A549 (cell line): Measurements from ENCODE around the gene ASB2. TPM values are rescaled to one million over a fixed set of nuclear protein-coding genes. Genes with fewer than 3 reads are reported as not detected.

Experiments
- ATAC-seq, 2 experiments: fragments of 200-7000 bp in 1 of 2; fragments of >200 bp in 1 of 2; cut with Nextera tagmentation in 1 of 2; cut with Tn5 transposase in 1 of 2; 3 replicates each; pipeline versions ENCODE4 v1.8.0 to v1.9.1; 2018 to 2020; ENCODE audit warnings: mild to moderate bottlenecking in 1 of 2, moderate library complexity in 1 of 2
- CTCF ChIA-PET: fragments of 300-600 bp; sonication (Branson Sonifier 250); formaldehyde crosslinking; extraction: SDS; loops from one replicate; lab custom pipeline; 2021; ENCODE audit warnings: antibody characterized with exemption, inconsistent platforms; lab: Yijun Ruan, JAX
- POLR2A ChIA-PET: fragments of 350-600 bp; formaldehyde crosslinking; extraction: SDS; loops from one replicate; lab custom pipeline; 2021; ENCODE audit warnings: antibody characterized with exemption, inconsistent platforms; lab: Yijun Ruan, JAX
- DNase-seq, 2 experiments: peaks; one replicate each; pipeline versions ENCODE4 v3.0.0 to v3.0.0-alpha.2; 2011 to 2016; ENCODE audit warnings: low read depth in 1 of 2, low spot score in 1 of 2
- FAIRE-seq: peaks from 2 replicates; lab custom pipeline; 2011; peaks lifted over from hg19 to GRCh38; lab: Jason Lieb, UNC
- H3K27ac ChIP-seq, 2 experiments: fragments of >200 bp; sonication (Bioruptor Twin); formaldehyde crosslinking; 3 replicates each; pipeline ENCODE4 v1.5.1; 2016 to 2017
- H3K4me1 ChIP-seq: fragments of >200 bp; sonication (Bioruptor Twin); formaldehyde crosslinking; 3 replicates; pipeline ENCODE4 v1.6.1; 2016
- H3K4me2 ChIP-seq: fragments of >200 bp; sonication (Bioruptor Twin); formaldehyde crosslinking; 3 replicates; pipeline ENCODE4 v1.6.1; 2016
- H3K4me3 ChIP-seq: fragments of >200 bp; sonication (Bioruptor Twin); formaldehyde crosslinking; 3 replicates; pipeline ENCODE4 v1.5.1; 2016
- H3K9me3 ChIP-seq: fragments of >200 bp; sonication (Bioruptor Twin); formaldehyde crosslinking; 3 replicates; pipeline ENCODE4 v1.6.1; 2016
- ATOH8 ChIP-seq: fragments of 250-450 bp; sonication (Bioruptor Pico); IDR thresholded peaks from 2 replicates; pipeline ENCODE4 v1.5.0; 2020; ENCODE audit warnings: low read depth, mild to moderate bottlenecking, moderate library complexity
- CBX2 ChIP-seq: fragments of 200-600 bp; sonication (generic); IDR thresholded peaks from 2 replicates; pipeline ENCODE4 v1.6.1; 2016; ENCODE audit warnings: low read depth, mild to moderate bottlenecking, borderline replicate concordance
- CBX8 ChIP-seq: fragments of 200-600 bp; sonication (generic); IDR thresholded peaks from 2 replicates; pipeline ENCODE4 v1.6.1; 2016
- CEBPB ChIP-seq, 2 experiments: fragments of >200 bp in 1 of 2; sonication (Bioruptor Twin) in 1 of 2; formaldehyde crosslinking in 1 of 2; IDR thresholded peaks; 2 replicates each; pipeline ENCODE4 v1.6.1; 2012 to 2016
- CHD2 ChIP-seq: fragments of 150-350 bp; IDR thresholded peaks from 2 replicates; pipeline ENCODE4 v1.6.1; 2014; ENCODE audit warnings: low read length; ENCODE audit not compliant: partially characterized antibody
- CHD4 ChIP-seq: fragments of 200-600 bp; sonication (generic); IDR thresholded peaks from 2 replicates; pipeline ENCODE4 v1.6.1; 2016; ENCODE audit warnings: antibody characterized with exemption, mild to moderate bottlenecking, borderline replicate concordance
- EHMT2 ChIP-seq: fragments of 200-600 bp; sonication (generic); IDR thresholded peaks from 2 replicates; pipeline ENCODE4 v1.6.1; 2016; ENCODE audit warnings: antibody characterized with exemption, low read depth, mild to moderate bottlenecking, moderate library complexity
- ESRRA ChIP-seq: fragments of 150-350 bp; IDR thresholded peaks from 2 replicates; pipeline ENCODE4 v1.6.1; 2014; ENCODE audit warnings: mild to moderate bottlenecking, low read length, borderline replicate concordance
- GATA3 ChIP-seq: IDR thresholded peaks from 2 replicates; pipeline ENCODE4 v1.6.1; 2012; ENCODE audit warnings: borderline replicate concordance
- HES2 ChIP-seq: fragments of >200 bp; sonication (Bioruptor Twin); formaldehyde crosslinking; IDR thresholded peaks from 2 replicates; pipeline ENCODE4 v1.6.1; 2016
- HOXB13 ChIP-seq: fragments of 250-450 bp; sonication (Bioruptor Pico); IDR thresholded peaks from 2 replicates; pipeline ENCODE4 v1.5.0; 2020; ENCODE audit warnings: low read depth, mild to moderate bottlenecking, moderate library complexity
- HOXB5 ChIP-seq: fragments of 250-450 bp; sonication (Bioruptor Pico); IDR thresholded peaks from 2 replicates; pipeline ENCODE4 v1.5.0; 2020; ENCODE audit warnings: mild to moderate bottlenecking, moderate library complexity
- JUN ChIP-seq, 2 experiments: fragments of >200 bp; sonication (Bioruptor Twin); formaldehyde crosslinking; IDR thresholded peaks; 2 replicates in 1 of 2; 3 replicates in 1 of 2; pipeline ENCODE4 v1.6.1; 2016 to 2017
- MAFK ChIP-seq: fragments of 450-650 bp; IDR thresholded peaks from 2 replicates; pipeline ENCODE4 v1.6.1; 2014; ENCODE audit not compliant: partially characterized antibody
- NFE2L2 ChIP-seq: fragments of 150-350 bp; conservative IDR thresholded peaks from 2 replicates; pipeline ENCODE4 v1.6.1; 2014; ENCODE audit warnings: low read length
- NPAS2 ChIP-seq: fragments of 250-450 bp; sonication (Bioruptor Pico); IDR thresholded peaks from 2 replicates; pipeline ENCODE4 v1.8.0; 2022; ENCODE audit warnings: mild to moderate bottlenecking, moderate library complexity, borderline replicate concordance
- NR3C1 ChIP-seq: fragments of >200 bp; sonication (Bioruptor Twin); formaldehyde crosslinking; IDR thresholded peaks from 3 replicates; pipeline ENCODE4 v1.6.1; 2017
- RARB ChIP-seq: fragments of 250-450 bp; sonication (Bioruptor Pico); IDR thresholded peaks from 2 replicates; pipeline ENCODE4 v1.8.0; 2021; ENCODE audit warnings: mild to moderate bottlenecking, moderate library complexity
- RCOR1 ChIP-seq: fragments of 150-350 bp; IDR thresholded peaks from 2 replicates; pipeline ENCODE4 v1.6.1; 2014; ENCODE audit warnings: antibody characterized with exemption, low read length, low read depth
- RNF2 ChIP-seq: fragments of 200-600 bp; sonication (generic); IDR thresholded peaks from 2 replicates; pipeline ENCODE4 v1.6.1; 2016; ENCODE audit warnings: low read depth, mild to moderate bottlenecking, antibody characterized with exemption, moderate library complexity, borderline replicate concordance
- SMC3 ChIP-seq: fragments of >200 bp; sonication (Bioruptor Twin); formaldehyde crosslinking; IDR thresholded peaks from 3 replicates; pipeline ENCODE4 v1.6.1; 2018; ENCODE audit warnings: inconsistent platforms
- TFCP2L1 ChIP-seq: fragments of 250-450 bp; sonication (Bioruptor Pico); IDR thresholded peaks from 2 replicates; pipeline ENCODE4 v1.5.0; 2021; ENCODE audit warnings: mild to moderate bottlenecking
- TP53 ChIP-seq: fragments of 250-450 bp; sonication (Bioruptor Pico); IDR thresholded peaks from 2 replicates; pipeline ENCODE4 v1.5.0; 2021; ENCODE audit warnings: mild to moderate bottlenecking, moderate library complexity
- ZC3H11A ChIP-seq: fragments of 450-650 bp; IDR thresholded peaks from 2 replicates; pipeline ENCODE4 v1.6.1; 2014; ENCODE audit warnings: antibody characterized with exemption, mild to moderate bottlenecking
- ZSCAN20 ChIP-seq: fragments of 250-450 bp; sonication (Bioruptor Pico); IDR thresholded peaks from 2 replicates; pipeline ENCODE4 v1.8.0; 2022; ENCODE audit warnings: mild to moderate bottlenecking, moderate library complexity
- WGBS: methylation state at CpG from one replicate; pipeline ENCODE4 v1.1.6; 2017; ENCODE audit errors: missing lambda C conversion rate; 5-methylcytosine and 5-hydroxymethylcytosine counted together
- polyA plus RNA-seq, 4 experiments: library from polyadenylated mRNA; depleted of rRNA in 3 of 4; stranded (reverse); fragments of >200 nt; fragmentation: RNase III in 1 of 4; extraction: RNeasy Plus Mini Kit Qiagen cat#74134 plus additional on column Dnase treatment in 1 of 4; gene quantifications; 2 replicates in 3 of 4; 3 replicates in 1 of 4; pipeline ENCODE4 v1.2.3, GENCODE V29; 2011 to 2017
- small RNA-seq, 6 experiments: library from RNA; depleted of rRNA; stranded (forward); fragments of <200 nt; gene quantifications; one replicate each; pipeline ENCODE3, GENCODE V24; 2012

ASB2 gene
- polyA plus RNA-seq, 2 of the 4 experiments (the other 2 are of a cell fraction): 0.03 to 0.10 TPM

- H3K9me3 ChIP-seq: no peaks in the 10 kb centered on the region
- CTCF ChIA-PET: interaction anchor here (4.2 kb wide), 1 partner anchor 234 kb away, joined by 19 read pairs; no protein-coding TSS in a partner anchor
- H3K27ac ChIP-seq: no peak overlapping the region
- no peak for TF ChIP-seq RNF2
- no peak for TF ChIP-seq MAFK
- no peak for TF ChIP-seq ZSCAN20 (CRISPR knock-in tag)
- no peak for TF ChIP-seq TFCP2L1 (CRISPR knock-in tag)
- no peak for TF ChIP-seq CHD4
- TF ChIP-seq HES2: no peak
- TF ChIP-seq TP53 (CRISPR knock-in tag): no peak
- no peak for TF ChIP-seq JUN (IDR thresholded peaks at IDR 0.05)
- TF ChIP-seq RARB (CRISPR knock-in tag): no peak
- TF ChIP-seq CBX8: no peak
- no peak for TF ChIP-seq HOXB13 (CRISPR knock-in tag)
- TF ChIP-seq HOXB5 (CRISPR knock-in tag): no peak
- TF ChIP-seq NR3C1: no peak
- no peak for TF ChIP-seq SMC3
- no peak for TF ChIP-seq ZC3H11A
- no peak for TF ChIP-seq NPAS2 (CRISPR knock-in tag)
- TF ChIP-seq CBX2: no peak
- no peak for TF ChIP-seq ESRRA
- TF ChIP-seq, all 56 proteins: peak for 0
- no peak for ATAC-seq
- Histone ChIP-seq H3K4me3 (no peak overlapping the region), H3K4me2 (no peak overlapping the region), H3K4me1 (no peaks in the 10 kb centered on the region)
- no peak for DNase-seq
- 7% methylated on average over 12 of the region's 12 CpGs for WGBS
- POLR2A ChIA-PET: no interaction called here
- no peak for FAIRE-seq
These were observed 87.4 kb downstream of the ASB2 start for GRCh38 chr14:93888995-93889394.

- 0% methylated on average over 1 of the region's 1 CpG for WGBS
- POLR2A ChIA-PET: no interaction called here
- TF ChIP-seq EHMT2: no peak
- no peak for TF ChIP-seq CEBPB (IDR thresholded peaks at IDR 0.05)
- TF ChIP-seq NPAS2 (CRISPR knock-in tag): no peak
- TF ChIP-seq RCOR1: no peak
- TF ChIP-seq CHD2: no peak
- TF ChIP-seq TP53 (CRISPR knock-in tag): no peak
- no peak for TF ChIP-seq NFE2L2
- no peak for TF ChIP-seq ATOH8
- TF ChIP-seq GATA3: no peak
- TF ChIP-seq TFCP2L1 (CRISPR knock-in tag): no peak
- CTCF ChIA-PET: interaction anchor here (0.8 to 1.7 kb wide), 3 partner anchors 8 to 229 kb away, joined by 3 to 4 read pairs (median 4); no protein-coding TSS in a partner anchor
- no peak overlapping the region for H3K4me2 ChIP-seq
- peaks cover 11% of the 10 kb centered on the region; the same call in 1 of the 3 replicates for H3K9me3 ChIP-seq
- no peak overlapping the region for H3K4me3 ChIP-seq
- H3K4me1 ChIP-seq: no peaks in the 10 kb centered on the region
- no peak overlapping the region for H3K27ac ChIP-seq
- DNase-seq: no peak
- no peak for ATAC-seq
- FAIRE-seq: no peak
These were observed 91.4 kb downstream of the ASB2 start for GRCh38 chr14:93884950-93885349.

Small RNAs within 50 kb of the gene (small RNA-seq; reads per million reads assigned to genes)
- gene MIR4506: 0 reads per million in 6 experiments

Other genes with a start within 250 kb of the ASB2 start
- gene PRIMA1, start 188.1 kb downstream of the ASB2 start, polyA plus RNA-seq (2011; rRNA removed): 0.11 and 0.14 TPM in 2 replicates
- gene PRIMA1, start 188.1 kb downstream of the ASB2 start, polyA plus RNA-seq (2017; fragmentation: RNase III; extraction: RNeasy Plus Mini Kit Qiagen cat#74134 plus additional on column Dnase treatment): 0.16 to 0.20 TPM (median 0.17 TPM) in 3 replicates
- gene FAM181A, start 49.2 kb downstream of the ASB2 start, polyA plus RNA-seq (2011; rRNA removed): not detected in 2 replicates
- gene FAM181A, start 49.2 kb downstream of the ASB2 start, polyA plus RNA-seq (2017; fragmentation: RNase III; extraction: RNeasy Plus Mini Kit Qiagen cat#74134 plus additional on column Dnase treatment): not detected in 3 replicates
- not detected in 2 replicates for gene CCDC197, start 20.7 kb upstream of the ASB2 start, polyA plus RNA-seq (2011; rRNA removed)
- not detected in 3 replicates for gene CCDC197, start 20.7 kb upstream of the ASB2 start, polyA plus RNA-seq (2017; fragmentation: RNase III; extraction: RNeasy Plus Mini Kit Qiagen cat#74134 plus additional on column Dnase treatment)
- gene OTUB2, start 49.8 kb upstream of the ASB2 start, polyA plus RNA-seq (2011; rRNA removed): 1.2 and 1.7 TPM in 2 replicates
- gene OTUB2, start 49.8 kb upstream of the ASB2 start, polyA plus RNA-seq (2017; fragmentation: RNase III; extraction: RNeasy Plus Mini Kit Qiagen cat#74134 plus additional on column Dnase treatment): 2.2 to 2.5 TPM (median 2.4 TPM) in 3 replicates
- 161 and 169 TPM in 2 replicates for gene DDX24, start 104.6 kb upstream of the ASB2 start, polyA plus RNA-seq (2011; rRNA removed)
- 117 to 127 TPM (median 121 TPM) in 3 replicates for gene DDX24, start 104.6 kb upstream of the ASB2 start, polyA plus RNA-seq (2017; fragmentation: RNase III; extraction: RNeasy Plus Mini Kit Qiagen cat#74134 plus additional on column Dnase treatment)
- gene IFI27L1, start 104.7 kb upstream of the ASB2 start, polyA plus RNA-seq (2011; rRNA removed): 13.4 and 15.9 TPM in 2 replicates
- gene IFI27L1, start 104.7 kb upstream of the ASB2 start, polyA plus RNA-seq (2017; fragmentation: RNase III; extraction: RNeasy Plus Mini Kit Qiagen cat#74134 plus additional on column Dnase treatment): 23.2 to 28.0 TPM (median 27.0 TPM) in 3 replicates
- 1.3 and 2.2 TPM in 2 replicates for gene IFI27, start 134.2 kb upstream of the ASB2 start, polyA plus RNA-seq (2011; rRNA removed)
- gene IFI27, start 134.2 kb upstream of the ASB2 start, polyA plus RNA-seq (2017; fragmentation: RNase III; extraction: RNeasy Plus Mini Kit Qiagen cat#74134 plus additional on column Dnase treatment): 0.76 to 0.90 TPM (median 0.76 TPM) in 3 replicates
- 20.3 and 26.9 TPM in 2 replicates for gene IFI27L2, start 153.0 kb upstream of the ASB2 start, polyA plus RNA-seq (2011; rRNA removed)
- gene IFI27L2, start 153.0 kb upstream of the ASB2 start, polyA plus RNA-seq (2017; fragmentation: RNase III; extraction: RNeasy Plus Mini Kit Qiagen cat#74134 plus additional on column Dnase treatment): 58.0 to 69.2 TPM (median 64.4 TPM) in 3 replicates
- 0.21 and 0.25 TPM in 2 replicates for gene PPP4R4, start 197.8 kb upstream of the ASB2 start, polyA plus RNA-seq (2011; rRNA removed)
- gene PPP4R4, start 197.8 kb upstream of the ASB2 start, polyA plus RNA-seq (2017; fragmentation: RNase III; extraction: RNeasy Plus Mini Kit Qiagen cat#74134 plus additional on column Dnase treatment): 0.08 to 0.21 TPM (median 0.12 TPM) in 3 replicates